HG02642 (cell line): ENCODE data around the gene PPM1M.

Experiments used
- ATAC-seq: cut with Tn5 transposase; IDR thresholded peaks from one replicate; pipeline ENCODE4 v1.9.1; 2021; ENCODE audit warnings: mild to moderate bottlenecking; ENCODE audit not compliant: unreplicated experiment, poor library complexity

The PPM1M gene

GRCh38 chr3:52215351-52215750 lies 30.2 kb upstream of the PPM1M start:
- ATAC-seq = no peak

GRCh38 chr3:52216585-52217408 lies 28.8 kb upstream of the PPM1M start:
- ATAC-seq = no peak

GRCh38 chr3:52217409-52217805 lies 28.2 kb upstream of the PPM1M start:
- ATAC-seq = no peak

- ATAC-seq = no peak
These were observed 27.5 kb upstream of the PPM1M start for GRCh38 chr3:52218026-52218425.

GRCh38 chr3:52218454-52218853 lies 27.1 kb upstream of the PPM1M start:
- no peak for ATAC-seq

GRCh38 chr3:52218937-52219650 lies 26.5 kb upstream of the PPM1M start:
- no peak for ATAC-seq

- no peak for ATAC-seq
These were observed 25.1 kb upstream of the PPM1M start for GRCh38 chr3:52220380-52221026.

- no peak for ATAC-seq
These were observed 24.4 kb upstream of the PPM1M start for GRCh38 chr3:52221141-52221562.

- no peak for ATAC-seq
These were observed 23.8 kb upstream of the PPM1M start for GRCh38 chr3:52221563-52222318.

GRCh38 chr3:52222319-52223221 lies 23.0 kb upstream of the PPM1M start:
- ATAC-seq = no peak

- no peak for ATAC-seq
These were observed 21.8 kb upstream of the PPM1M start for GRCh38 chr3:52223449-52224408.

- peak; percentile 75 for ATAC-seq
These were observed 19.9 kb upstream of the PPM1M start, which contains the start of gene TLR9 for GRCh38 chr3:52225452-52226228. TLR9 (minus strand) TSS chr3:52225645; CDS start chr3:52225529, 116 bp downstream.

GRCh38 chr3:52226229-52226817 lies 19.2 kb upstream of the PPM1M start:
- ATAC-seq = peak; percentile 12

- ATAC-seq = no peak
These were observed 18.4 kb upstream of the PPM1M start for GRCh38 chr3:52227117-52227516.

- ATAC-seq = no peak
These were observed 17.8 kb upstream of the PPM1M start for GRCh38 chr3:52227766-52228165.

GRCh38 chr3:52228266-52228665 lies 17.3 kb upstream of the PPM1M start:
- no peak for ATAC-seq

- no peak for ATAC-seq
These were observed 16.7 kb upstream of the PPM1M start for GRCh38 chr3:52228751-52229291.
